ENCODE data around the gene AP5S1. TPM values are rescaled to one million over a fixed set of nuclear protein-coding genes. Genes with fewer than 3 reads are reported as not detected.
"Not testable (repeated sequence)": the region's sequence is repeated elsewhere in the genome, so short reads cannot be mapped to it uniquely, and the experiment has no call there.

AP5S1 gene
- total and polyA plus RNA-seq, 10 donors = 5.3 to 19.0 (median 13.7) TPM

DNA sequence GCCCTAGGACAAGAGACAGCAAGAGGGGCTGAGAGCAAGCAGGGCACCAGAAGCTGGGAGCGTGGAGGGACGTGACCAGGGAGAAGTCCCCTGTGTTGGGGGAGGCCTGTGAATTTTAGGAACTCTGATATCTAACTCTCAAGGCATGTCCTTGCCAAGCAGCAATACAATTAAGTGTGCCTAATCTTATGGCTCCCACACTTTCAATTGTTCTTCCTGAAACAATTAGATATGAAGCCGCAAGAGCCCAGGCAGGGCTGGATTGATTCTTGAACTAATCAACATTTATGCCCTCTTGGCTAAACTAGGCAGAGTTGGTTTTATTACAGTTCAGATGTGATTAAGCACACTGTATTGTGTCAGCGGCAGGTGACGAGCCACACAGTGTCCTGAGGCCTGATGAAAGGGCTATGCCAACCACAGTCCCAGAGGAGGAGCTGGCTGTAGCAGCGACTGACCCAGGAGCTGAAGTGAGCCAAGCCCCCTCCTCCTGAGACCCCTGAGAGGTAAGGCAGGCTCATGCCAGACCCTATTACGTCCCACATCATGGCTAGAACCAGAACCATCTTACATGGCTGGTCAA is 22.1 kb downstream of the AP5S1 start:
- TF ChIP-seq, protein P1, sequence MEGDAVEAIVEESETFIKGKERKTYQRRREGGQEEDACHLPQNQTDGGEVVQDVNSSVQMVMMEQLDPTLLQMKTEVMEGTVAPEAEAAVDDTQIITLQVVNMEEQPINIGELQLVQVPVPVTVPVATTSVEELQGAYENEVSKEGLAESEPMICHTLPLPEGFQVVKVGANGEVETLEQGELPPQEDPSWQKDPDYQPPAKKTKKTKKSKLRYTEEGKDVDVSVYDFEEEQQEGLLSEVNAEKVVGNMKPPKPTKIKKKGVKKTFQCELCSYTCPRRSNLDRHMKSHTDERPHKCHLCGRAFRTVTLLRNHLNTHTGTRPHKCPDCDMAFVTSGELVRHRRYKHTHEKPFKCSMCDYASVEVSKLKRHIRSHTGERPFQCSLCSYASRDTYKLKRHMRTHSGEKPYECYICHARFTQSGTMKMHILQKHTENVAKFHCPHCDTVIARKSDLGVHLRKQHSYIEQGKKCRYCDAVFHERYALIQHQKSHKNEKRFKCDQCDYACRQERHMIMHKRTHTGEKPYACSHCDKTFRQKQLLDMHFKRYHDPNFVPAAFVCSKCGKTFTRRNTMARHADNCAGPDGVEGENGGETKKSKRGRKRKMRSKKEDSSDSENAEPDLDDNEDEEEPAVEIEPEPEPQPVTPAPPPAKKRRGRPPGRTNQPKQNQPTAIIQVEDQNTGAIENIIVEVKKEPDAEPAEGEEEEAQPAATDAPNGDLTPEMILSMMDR (IDR thresholded peaks at IDR 0.05 in 8 of 11, conservative IDR thresholded peaks at IDR 0.05 in 3 of 11) = no peak
- TF ChIP-seq POLR2AphosphoS5 (IDR thresholded peaks at IDR 0.05) (no peak), POLR2A (IDR thresholded peaks at IDR 0.05) (no peak)
- Histone ChIP-seq H3K27ac (no peak overlapping the region), H3K27me3 (replicated peaks in 1 of 7) (no peaks in the 10 kb centered on the region), H3K4me3 (no peak overlapping the region), H3K9me3 (no peaks in the 10 kb centered on the region), H3K4me1 (peaks cover 7 to 42% (median 23%) of the 10 kb centered on the region in 6 donors), H3K36me3 (no peaks in the 10 kb centered on the region)
- intact Hi-C loops (cut with DNase I; ENCODE audit: low total_unique reads) = no loop called here
- WGBS, 5 donors = 65 to 86% (median 68%) methylated on average over 7 of the region's 7 CpGs
- DNase-seq = no peak

DNA sequence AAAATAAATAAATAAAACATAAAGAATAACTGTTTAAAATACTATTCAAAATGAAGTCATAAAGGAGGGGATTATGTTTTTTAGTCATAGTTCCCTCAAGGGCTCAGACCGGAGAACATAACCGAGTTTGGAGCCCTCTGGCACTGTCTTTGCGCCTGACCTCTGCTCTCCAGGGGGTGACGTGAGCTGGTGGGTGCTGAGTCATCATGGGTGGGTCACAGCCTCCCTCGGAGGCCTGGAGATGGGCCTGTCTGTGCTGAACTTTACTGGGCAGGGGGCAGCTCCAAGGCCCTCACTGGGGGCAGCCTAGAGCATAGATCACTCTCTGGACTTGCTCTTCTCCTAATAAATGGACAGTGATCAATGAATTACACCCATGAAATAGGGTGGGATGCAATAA is 23.1 kb downstream of the AP5S1 start:
- 46 to 65% (median 56%) methylated on average over 5 of the region's 5 CpGs for WGBS, 5 donors
- H3K27ac ChIP-seq = no peak overlapping the region

DNA sequence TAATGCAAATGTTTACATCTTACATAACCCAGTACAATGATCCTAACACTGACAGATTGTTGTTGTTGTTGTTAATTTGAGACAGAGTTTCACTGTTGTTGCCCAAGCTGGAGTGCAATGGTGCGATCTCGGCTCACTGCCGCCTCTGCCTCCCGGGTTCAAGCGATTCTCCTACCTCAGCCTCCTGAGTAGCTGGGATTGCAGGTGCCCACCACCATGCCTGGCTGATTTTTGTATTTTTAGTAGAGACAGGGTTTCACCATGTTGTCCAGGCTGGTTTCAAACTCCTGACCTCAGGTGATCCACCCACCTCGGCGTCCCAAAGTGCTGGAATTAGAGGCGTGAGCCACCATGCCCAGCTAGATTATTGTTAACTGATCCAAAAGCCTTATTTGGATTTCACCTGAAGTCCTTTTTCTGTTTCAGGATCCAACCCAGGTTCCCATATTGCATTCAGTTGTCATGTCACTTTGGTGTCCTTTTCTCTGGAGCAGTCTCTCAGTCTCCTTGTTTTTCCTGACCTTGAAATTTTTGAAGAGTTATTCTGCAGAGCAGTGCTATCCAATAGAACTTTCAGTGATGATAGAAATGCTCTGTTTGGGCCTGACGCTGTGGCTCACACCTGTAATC is 23.8 kb downstream of the AP5S1 start:
- not testable (repeated sequence) for DNase-seq

More for the DNA sequence above, 23.1 kb downstream of the AP5S1 start:
- DNase-seq = no peak
- H3K9me3 ChIP-seq = no peaks in the 10 kb centered on the region
- intact Hi-C loops (cut with DNase I; ENCODE audit: low total_unique reads) = no loop called here
- TF ChIP-seq POLR2A (IDR thresholded peaks at IDR 0.05) = no peak
- TF ChIP-seq, protein P1 (IDR thresholded peaks at IDR 0.05 in 8 of 11, conservative IDR thresholded peaks at IDR 0.05 in 3 of 11) = no peak
- TF ChIP-seq POLR2AphosphoS5 (IDR thresholded peaks at IDR 0.05) = no peak
- H3K4me1 ChIP-seq = peaks cover 15 to 48% (median 33%) of the 10 kb centered on the region in 6 donors
- H3K36me3 ChIP-seq = no peaks in the 10 kb centered on the region
- no peaks in the 10 kb centered on the region for H3K27me3 ChIP-seq (replicated peaks in 1 of 7)
- H3K4me3 ChIP-seq = no peak overlapping the region

GRCh38 chr20:3846378-3846739 is 26.0 kb downstream of the AP5S1 start:
- Histone ChIP-seq H3K27me3 (replicated peaks in 1 of 7) (no peaks in the 10 kb centered on the region), H3K27ac (peak overlapping the region; percentile 86 to 96 (median 91)), H3K36me3 (peaks cover 0 to 4% (median 0%) of the 10 kb centered on the region in 6 donors), H3K4me3 (peak overlapping the region; percentile 91 to 100 (median 98)), H3K4me1 (peaks cover 15 to 49% (median 29%) of the 10 kb centered on the region in 6 donors), H3K9me3 (no peaks in the 10 kb centered on the region)
- WGBS, 5 donors = 0 to 1% (median 0%) methylated on average over 1 to 22 of the region's 22 CpGs
- no peak for DNase-seq
- intact Hi-C loops (cut with DNase I; ENCODE audit: low total_unique reads) = no loop called here
- TF ChIP-seq, protein P1 (IDR thresholded peaks at IDR 0.05 in 8 of 11, conservative IDR thresholded peaks at IDR 0.05 in 3 of 11) = no peak
- TF ChIP-seq POLR2A (IDR thresholded peaks at IDR 0.05) (no peak), POLR2AphosphoS5 (IDR thresholded peaks at IDR 0.05) (no peak)

More for the DNA sequence above, 23.8 kb downstream of the AP5S1 start:
- H3K9me3 ChIP-seq; H3K36me3 ChIP-seq; H3K4me3 ChIP-seq; intact Hi-C loops (cut with DNase I; ENCODE audit: low total_unique reads); H3K27ac ChIP-seq; H3K27me3 ChIP-seq (replicated peaks in 1 of 7): not testable (repeated sequence)
- WGBS, 5 donors = 94 to 96% (median 95%) methylated on average over 9 of the region's 9 CpGs
- H3K4me1 ChIP-seq = peaks cover 15 to 47% (median 35%) of the 10 kb centered on the region in 6 donors

Data from spleen (tissue), 11 donors.